D721Med (cell line): Measurements from ENCODE around the gene PXDN.
"Not testable (repeated sequence)": the region's sequence is repeated elsewhere in the genome, so short reads cannot be mapped to it uniquely, and the experiment has no call there.

Source experiments
- DNase-seq: peaks from one replicate; pipeline ENCODE4 v3.0.0; 2011; ENCODE audit warnings: low spot score; ENCODE audit not compliant: insufficient read length
- FAIRE-seq: peaks from 2 replicates; lab custom pipeline; 2011; peaks lifted over from hg19 to GRCh38; lab: Jason Lieb, UNC
- CTCF ChIP-seq: IDR thresholded peaks from 2 replicates; pipeline ENCODE4 v1.5.1; 2012; ENCODE audit warnings: mild to moderate bottlenecking, control low read depth; ENCODE audit not compliant: insufficient read depth; ENCODE audit errors: missing control alignments

PXDN gene

GRCh38 chr2:1708476-1709334 is 35.6 kb downstream of the PXDN start:
- DNase-seq: no peak
- TF ChIP-seq CTCF: no peak
- no peak for FAIRE-seq

- DNase-seq (no peak), FAIRE-seq (no peak)
- TF ChIP-seq CTCF: no peak
These were observed 36.4 kb downstream of the PXDN start for GRCh38 chr2:1707771-1708418.

- DNase-seq, FAIRE-seq: not testable (repeated sequence)
These were observed 38.0 kb downstream of the PXDN start for GRCh38 chr2:1706089-1706841.

- no peak for DNase-seq
- no peak for TF ChIP-seq CTCF
- no peak for FAIRE-seq
These were observed 38.7 kb downstream of the PXDN start for GRCh38 chr2:1705557-1706076.

GRCh38 chr2:1704631-1705556 is 39.4 kb downstream of the PXDN start:
- DNase-seq (no peak), FAIRE-seq (no peak)
- no peak for TF ChIP-seq CTCF

GRCh38 chr2:1702186-1702565 is 42.1 kb downstream of the PXDN start:
- no peak for DNase-seq
- FAIRE-seq: no peak
- TF ChIP-seq CTCF: no peak
